Naive B cell (primary cell): ENCODE measurements around the gene ZNF41. TPM values are rescaled to one million over a fixed set of nuclear protein-coding genes. Genes with fewer than 3 reads are reported as not detected.
A peak's percentile ranks its signal among the peaks of the same experiment; 100 is the strongest.
"Not testable (repeated sequence)": the region's sequence is repeated elsewhere in the genome, so short reads cannot be mapped to it uniquely, and the experiment has no call there.

Source experiments
- ATAC-seq, 2 donors: fragments of 150-1000 bp; cut with Tn5 transposase; 2 replicates each; pipeline ENCODE4 v1.10.0; 2021; ENCODE audit warnings: low read depth in 2 of 2, mild to moderate bottlenecking in 2 of 2, moderate library complexity in 2 of 2
- DNase-seq: peaks from one replicate; pipeline ENCODE4 v3.0.0; 2022
- H3K27ac Mint-ChIP-seq, 6 donors: one replicate each; pipeline ENCODE4 v1.8.0; 2020 to 2022; ENCODE audit warnings: mild to moderate bottlenecking in 6 of 6, mixed read lengths in 6 of 6, moderate library complexity in 5 of 6, inconsistent platforms in 2 of 6
- H3K27me3 Mint-ChIP-seq, 3 donors: one replicate each; pipeline ENCODE4 v1.8.0; 2021 to 2022; ENCODE audit warnings: mixed read lengths in 3 of 3, mild to moderate bottlenecking in 1 of 3
- H3K36me3 Mint-ChIP-seq, 2 donors: one replicate each; pipeline ENCODE4 v1.8.0; 2020 to 2022; ENCODE audit warnings: mixed read lengths in 2 of 2, inconsistent platforms in 1 of 2, mild to moderate bottlenecking in 1 of 2
- H3K4me1 Mint-ChIP-seq, 3 donors: one replicate each; pipeline ENCODE4 v1.8.0; 2020 to 2022; ENCODE audit warnings: mixed read lengths in 3 of 3, inconsistent platforms in 1 of 3, mild to moderate bottlenecking in 1 of 3, moderate library complexity in 1 of 3
- H3K4me3 Mint-ChIP-seq, 8 donors: one replicate each; pipeline ENCODE4 v1.8.0; 2020 to 2022; ENCODE audit warnings: mild to moderate bottlenecking in 8 of 8, mixed read lengths in 8 of 8, moderate library complexity in 8 of 8, inconsistent platforms in 2 of 8
- H3K9me3 Mint-ChIP-seq, 7 donors: one replicate each; pipeline ENCODE4 v1.8.0; 2020 to 2022; ENCODE audit warnings: mixed read lengths in 7 of 7, mild to moderate bottlenecking in 5 of 7, inconsistent platforms in 2 of 7, moderate library complexity in 1 of 7
- polyA plus RNA-seq, 6 donors: library from polyadenylated mRNA; unstranded; fragments of 300-500 nt; fragmentation: Illumina TruSeq; gene quantifications; one replicate each; pipeline ENCODE4 v1.2.3, GENCODE V29; 2021; ENCODE audit warnings: low read depth in 6 of 6

The ZNF41 gene
- polyA plus RNA-seq, 6 donors from 2014 or later, result 4.5 to 12.2 (median 6.8) TPM

DNA sequence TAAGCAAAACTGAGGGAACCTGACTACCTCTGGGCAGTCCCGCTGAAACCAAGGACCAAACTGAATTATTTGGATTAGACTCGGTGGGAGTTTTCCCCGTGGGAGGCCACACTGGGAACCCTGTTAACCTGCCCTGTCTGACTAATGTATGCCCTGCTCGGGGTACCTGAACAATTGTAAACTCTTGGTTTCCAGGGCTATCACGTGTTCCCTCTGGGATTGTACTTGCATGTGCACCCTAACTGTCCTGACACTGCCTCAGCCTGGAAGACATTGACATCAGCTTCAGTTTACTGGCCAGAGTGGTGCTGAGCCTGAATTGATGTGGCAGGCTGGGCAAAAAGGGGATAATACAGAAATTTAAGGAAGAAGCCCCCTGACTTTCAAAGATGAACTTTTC lies 20.1 kb upstream of the ZNF41 start:
- no peaks in the 10 kb centered on the region for H3K36me3 Mint-ChIP-seq
- H3K27ac Mint-ChIP-seq, result peak overlapping the region in 3 of 6 donors; percentile 22 to 91 (median 47)
- peaks cover 0 to 23% (median 4%) of the 10 kb centered on the region in 3 donors for H3K4me1 Mint-ChIP-seq
- H3K4me3 Mint-ChIP-seq, result no peak overlapping the region
- DNase-seq, result no peak
- H3K9me3 Mint-ChIP-seq, result peaks cover 0 to 4% (median 0%) of the 10 kb centered on the region in 7 donors
- H3K27me3 Mint-ChIP-seq, result no peaks in the 10 kb centered on the region
- no peak for ATAC-seq

DNA sequence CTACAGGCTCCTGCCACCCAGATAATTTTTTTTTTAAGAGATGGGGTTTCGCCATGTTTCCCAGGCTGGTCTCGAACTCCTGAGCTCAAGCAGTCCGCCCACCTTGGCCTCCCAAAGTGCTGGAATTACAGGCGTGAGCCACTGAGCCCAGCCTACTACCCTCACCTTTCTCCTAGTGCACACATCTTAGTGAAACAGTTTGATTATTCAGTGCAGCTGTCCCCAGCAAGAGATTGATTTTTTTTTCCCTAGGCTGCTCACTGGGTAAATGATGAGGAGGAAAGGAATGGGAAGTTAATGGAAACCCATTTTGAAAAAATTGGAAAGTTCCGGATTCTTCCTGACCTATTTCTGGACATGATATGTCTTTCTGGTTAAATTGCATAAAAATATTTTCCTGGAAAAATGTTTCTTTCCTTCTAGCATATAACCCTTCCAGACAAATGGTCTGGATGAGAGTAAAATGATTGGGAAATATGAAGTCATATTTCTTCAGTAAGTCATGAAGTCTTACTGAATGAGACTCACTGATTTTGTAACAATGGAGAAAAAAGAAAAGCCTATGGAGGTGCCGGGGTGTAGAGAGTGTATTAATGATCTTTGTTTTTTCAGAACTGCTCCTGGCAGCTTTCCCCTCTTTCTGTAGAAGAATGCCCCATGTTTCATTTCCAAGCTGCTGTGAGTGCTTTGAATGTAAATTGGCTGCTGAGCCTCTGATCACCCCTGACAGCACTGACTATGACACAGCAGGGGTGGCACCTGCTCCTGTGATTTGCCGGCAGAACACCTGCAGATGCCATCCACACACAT lies 19.5 kb upstream of the ZNF41 start:
- H3K36me3 Mint-ChIP-seq, result no peaks in the 10 kb centered on the region
- peaks cover 0 to 29% (median 0%) of the 10 kb centered on the region in 3 donors for H3K4me1 Mint-ChIP-seq
- ATAC-seq, result no peak
- peaks cover 0 to 2% (median 0%) of the 10 kb centered on the region in 7 donors for H3K9me3 Mint-ChIP-seq
- H3K4me3 Mint-ChIP-seq, result peak overlapping the region in 4 of 8 donors; percentile 15 to 75 (median 35)
- DNase-seq, result no peak
- H3K27me3 Mint-ChIP-seq, result no peaks in the 10 kb centered on the region
- peak overlapping the region in 3 of 6 donors; percentile 47 to 91 (median 62) for H3K27ac Mint-ChIP-seq

DNA sequence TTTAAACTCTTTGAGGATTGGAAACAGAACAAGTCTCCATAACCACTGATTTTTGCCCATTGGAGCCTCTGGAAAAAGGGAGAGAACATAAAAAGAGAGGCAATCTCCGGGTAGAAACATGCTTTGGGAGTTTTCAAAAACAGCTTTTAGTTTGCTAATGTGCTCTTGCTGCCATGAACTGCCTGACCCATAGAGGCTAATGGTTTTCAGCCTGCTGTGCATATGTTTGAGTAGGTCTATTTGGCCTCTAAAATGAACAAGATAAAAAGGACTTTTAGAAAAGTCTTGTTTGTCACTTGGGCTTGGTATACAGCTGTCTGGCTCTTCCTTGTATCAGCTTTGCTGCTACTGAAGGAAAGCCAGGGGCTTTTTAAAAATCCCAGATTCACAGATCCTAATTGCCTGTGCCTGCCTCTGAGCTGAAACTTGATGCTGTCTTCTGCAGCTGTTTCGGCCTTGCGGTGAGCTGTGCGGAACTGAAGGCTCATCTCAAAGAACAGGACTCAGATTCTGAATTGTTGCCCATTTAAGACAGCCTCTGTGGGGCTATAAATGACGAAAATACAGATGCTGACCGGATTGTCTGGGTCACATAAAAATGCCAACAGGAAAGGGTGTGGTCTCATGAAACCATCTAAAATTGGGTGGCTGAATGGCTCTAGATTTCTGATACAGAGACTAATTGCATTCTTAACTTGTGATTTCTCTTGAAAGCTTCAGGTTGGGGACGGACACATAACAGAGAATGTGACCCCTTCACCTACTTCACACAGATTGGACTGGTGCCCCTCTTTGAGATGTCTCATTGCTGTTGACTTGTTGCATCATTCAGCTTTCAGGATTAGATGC lies 18.4 kb upstream of the ZNF41 start:
- ATAC-seq, result peak; percentile 25 to 41
- DNase-seq, result no peak
- H3K4me3 Mint-ChIP-seq, result peak overlapping the region in 5 of 8 donors; percentile 9 to 69 (median 32)
- no peaks in the 10 kb centered on the region for H3K36me3 Mint-ChIP-seq
- no peaks in the 10 kb centered on the region for H3K9me3 Mint-ChIP-seq
- no peak overlapping the region for H3K27ac Mint-ChIP-seq
- peaks cover 0 to 31% (median 0%) of the 10 kb centered on the region in 3 donors for H3K4me1 Mint-ChIP-seq
- H3K27me3 Mint-ChIP-seq, result no peaks in the 10 kb centered on the region

DNA sequence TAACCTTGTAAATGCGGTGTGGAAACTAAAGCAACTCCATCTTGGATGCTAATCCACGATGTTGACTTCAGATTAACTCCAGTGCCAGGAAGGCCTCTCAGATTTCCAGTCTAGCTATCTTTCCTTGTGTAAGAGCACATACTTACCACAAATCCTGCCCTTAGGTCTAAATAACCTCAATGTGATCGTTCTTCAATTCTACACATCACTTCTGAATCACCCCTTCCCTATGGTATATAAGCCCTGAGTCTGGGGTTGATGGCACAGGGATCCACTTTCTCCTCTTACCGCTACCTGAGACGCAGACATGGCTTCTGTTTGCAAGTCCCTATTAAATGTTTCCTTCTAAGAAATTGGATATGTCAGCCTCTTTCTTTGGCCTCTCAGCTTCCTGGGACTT lies 17.5 kb upstream of the ZNF41 start:
- no peaks in the 10 kb centered on the region for H3K36me3 Mint-ChIP-seq
- peak overlapping the region in 1 of 6 donors; percentile 49 for H3K27ac Mint-ChIP-seq
- no peak for DNase-seq
- H3K4me1 Mint-ChIP-seq, result peaks cover 0 to 27% (median 0%) of the 10 kb centered on the region in 3 donors
- no peaks in the 10 kb centered on the region for H3K27me3 Mint-ChIP-seq
- no peak overlapping the region for H3K4me3 Mint-ChIP-seq
- ATAC-seq, result no peak
- no peaks in the 10 kb centered on the region for H3K9me3 Mint-ChIP-seq

DNA sequence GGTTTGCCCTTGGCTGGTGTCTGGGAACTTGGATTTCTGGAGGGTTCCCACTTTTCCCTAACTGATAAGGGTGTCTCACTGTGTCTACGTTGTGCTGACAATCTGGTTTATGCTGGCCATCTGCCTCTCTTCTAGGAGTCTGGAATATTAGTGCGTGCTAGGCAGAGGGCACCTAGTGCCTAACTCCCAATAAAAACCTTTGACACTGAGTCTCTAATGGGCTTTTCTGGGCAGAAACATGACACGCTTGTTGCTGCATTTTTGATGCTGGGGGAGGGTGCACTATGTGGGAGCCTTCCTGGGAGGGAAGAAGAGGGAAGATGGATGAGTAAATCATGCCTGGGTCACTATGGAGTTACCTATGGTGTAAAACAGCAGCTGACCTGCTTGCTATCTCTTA lies 16.3 kb upstream of the ZNF41 start:
- Mint-ChIP-seq H3K9me3 (peaks cover 0 to 3% (median 0%) of the 10 kb centered on the region in 7 donors), H3K4me3 (no peak overlapping the region), H3K4me1 (peaks cover 0 to 27% (median 0%) of the 10 kb centered on the region in 3 donors), H3K27me3 (no peaks in the 10 kb centered on the region), H3K36me3 (no peaks in the 10 kb centered on the region), H3K27ac (peak overlapping the region in 1 of 6 donors; percentile 47)
- ATAC-seq (no peak), DNase-seq (no peak)

DNA sequence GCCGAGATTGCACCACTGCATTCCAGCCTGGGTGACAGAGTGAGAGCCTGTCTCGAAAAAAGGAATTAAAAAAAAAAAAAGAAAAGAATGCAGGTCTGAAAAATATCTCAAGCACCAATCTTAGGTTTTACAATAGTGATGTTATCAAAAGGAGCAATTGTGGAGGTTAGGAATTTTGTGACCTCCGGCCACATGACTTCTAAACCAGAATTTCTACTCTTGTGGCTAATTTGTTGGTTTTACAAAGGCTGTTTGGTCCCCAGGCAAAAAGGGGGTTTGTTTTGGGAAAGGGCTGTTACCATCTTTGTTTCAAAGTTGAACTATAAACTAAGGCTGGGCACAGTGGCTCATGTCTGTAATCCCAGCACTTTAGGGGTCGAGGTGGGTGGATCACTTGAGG lies 15.4 kb upstream of the ZNF41 start:
- Mint-ChIP-seq H3K27ac (no peak overlapping the region), H3K4me3 (no peak overlapping the region), H3K9me3 (peaks cover 0 to 5% (median 0%) of the 10 kb centered on the region in 7 donors), H3K4me1 (peaks cover 0 to 27% (median 0%) of the 10 kb centered on the region in 3 donors), H3K27me3 (no peaks in the 10 kb centered on the region), H3K36me3 (no peaks in the 10 kb centered on the region)
- no peak for DNase-seq
- ATAC-seq, result no peak

DNA sequence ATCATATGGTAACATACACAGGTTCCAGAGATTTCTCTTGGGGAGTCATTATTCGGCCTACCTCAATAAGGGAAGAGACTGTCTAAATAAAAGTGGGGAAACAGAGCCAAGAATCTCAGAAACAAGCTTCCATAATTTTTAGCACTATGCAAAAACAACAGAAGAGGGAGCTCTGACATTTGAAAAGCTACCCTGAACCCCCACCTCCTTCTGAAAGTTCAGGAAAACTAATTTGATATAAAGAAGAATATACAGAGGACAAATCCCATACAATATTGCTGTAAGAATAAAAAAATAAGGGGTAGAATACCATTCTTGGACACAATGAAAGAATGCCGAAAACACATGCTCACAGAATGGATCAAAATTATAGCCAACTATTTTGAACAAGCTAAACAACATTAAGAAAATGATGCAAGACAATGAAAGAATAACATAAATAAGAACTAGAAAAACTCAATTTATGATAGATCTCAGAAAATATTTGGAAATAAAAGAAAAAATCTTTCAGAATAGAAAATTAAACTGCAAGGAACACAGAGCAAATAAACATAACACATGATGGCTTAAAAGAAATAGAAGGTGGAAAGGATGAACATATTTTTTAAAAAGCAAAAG lies 14.4 kb upstream of the ZNF41 start:
- H3K27ac Mint-ChIP-seq, result no peak overlapping the region
- H3K4me1 Mint-ChIP-seq, result peaks cover 0 to 34% (median 0%) of the 10 kb centered on the region in 3 donors
- H3K9me3 Mint-ChIP-seq, result peaks cover 0 to 10% (median 0%) of the 10 kb centered on the region in 7 donors
- ATAC-seq (no peak), DNase-seq (no peak)
- H3K27me3 Mint-ChIP-seq, result no peaks in the 10 kb centered on the region
- H3K4me3 Mint-ChIP-seq, result no peak overlapping the region
- no peaks in the 10 kb centered on the region for H3K36me3 Mint-ChIP-seq

DNA sequence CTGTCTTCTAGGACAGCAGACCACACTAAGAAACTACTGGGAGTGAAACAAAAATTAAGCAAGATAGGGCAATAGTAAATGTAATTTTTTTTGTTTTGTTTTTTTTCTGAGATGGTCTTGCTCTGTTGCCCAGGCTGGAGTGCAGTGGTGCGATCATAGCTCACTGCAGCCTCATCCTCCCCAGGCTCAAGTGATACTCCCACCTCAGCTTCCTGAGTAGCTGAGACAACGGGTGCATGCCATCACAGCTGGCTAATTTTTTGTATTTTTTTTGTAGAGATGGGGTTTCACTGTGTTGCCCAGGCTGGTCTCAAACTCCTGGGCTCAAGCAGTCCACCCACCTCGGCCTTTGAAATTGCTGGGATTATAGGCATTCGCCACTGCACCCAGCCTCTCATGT lies 9.1 kb upstream of the ZNF41 start:
- peak overlapping the region in 3 of 8 donors; percentile 5 to 43 (median 29) for H3K4me3 Mint-ChIP-seq
- DNase-seq, H3K36me3 Mint-ChIP-seq, H3K27me3 Mint-ChIP-seq, H3K9me3 Mint-ChIP-seq: not testable (repeated sequence)
- H3K27ac Mint-ChIP-seq, result peak overlapping the region in 1 of 6 donors; percentile 77
- H3K4me1 Mint-ChIP-seq, result peaks cover 4 to 26% (median 9%) of the 10 kb centered on the region in 3 donors
- ATAC-seq, result peak; percentile 43 to 53

DNA sequence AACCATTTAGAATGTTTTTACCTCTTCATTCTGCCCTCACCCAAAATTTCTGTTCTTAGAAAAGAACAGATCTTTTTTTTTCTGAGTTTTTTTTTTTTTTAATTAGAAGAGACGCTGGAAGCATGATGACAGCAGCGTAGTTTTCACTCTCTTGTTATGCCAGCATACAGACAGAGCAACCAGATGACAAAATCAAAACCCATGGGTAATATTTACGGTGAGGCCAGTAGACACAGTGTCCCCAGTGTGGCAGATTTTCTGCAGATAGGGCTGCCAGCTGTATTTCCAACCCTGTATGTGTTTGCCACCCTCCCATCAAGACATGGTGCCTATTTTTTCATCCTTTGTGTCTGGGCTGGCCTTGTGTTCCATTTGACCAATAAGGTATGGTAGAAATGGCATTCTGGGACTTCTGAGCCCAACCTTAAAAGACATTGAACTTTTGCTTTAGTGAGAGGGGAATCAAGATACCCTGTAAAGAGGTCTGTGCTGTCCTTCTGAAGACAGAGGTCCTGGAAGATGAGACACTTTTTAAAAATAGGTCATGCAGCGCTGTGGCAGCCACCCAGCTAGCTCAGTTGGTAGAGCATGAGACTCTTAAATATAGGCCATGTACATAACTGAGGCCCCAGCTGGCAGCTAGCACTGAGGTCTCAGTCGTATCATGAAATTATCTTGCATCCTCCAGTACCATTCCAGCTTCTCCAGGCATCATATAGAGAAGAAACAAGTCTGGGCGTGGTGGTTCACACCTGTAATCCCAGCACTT lies 6.7 kb upstream of the ZNF41 start:
- Mint-ChIP-seq H3K4me3 (no peak overlapping the region), H3K27me3 (no peaks in the 10 kb centered on the region), H3K4me1 (peaks cover 9 to 31% (median 16%) of the 10 kb centered on the region in 3 donors), H3K27ac (peak overlapping the region in 2 of 6 donors; percentile 40 to 42), H3K9me3 (peaks cover 0 to 10% (median under 1%) of the 10 kb centered on the region in 7 donors), H3K36me3 (no peaks in the 10 kb centered on the region)
- no peak for DNase-seq
- ATAC-seq, result no peak

DNA sequence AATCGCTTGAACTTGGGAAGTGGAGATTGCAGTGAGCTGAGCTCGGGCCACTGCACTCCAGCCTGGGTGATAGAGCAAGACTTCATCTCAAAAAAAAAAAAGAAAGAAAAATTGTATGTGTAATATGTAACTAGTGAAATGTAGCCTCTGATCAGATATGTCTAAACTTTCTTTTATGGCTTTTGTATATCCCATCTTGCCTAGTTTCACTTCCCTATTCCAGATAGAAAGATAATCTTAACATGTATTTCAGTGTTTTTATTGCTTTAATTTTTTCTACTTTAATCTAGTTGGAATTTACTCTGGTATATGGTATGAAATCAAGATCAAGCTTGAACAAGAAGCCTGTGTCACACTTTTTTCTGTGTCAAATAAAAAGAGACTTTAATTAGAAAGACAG lies 1.9 kb upstream of the ZNF41 start:
- peak overlapping the region in 5 of 8 donors; percentile 62 to 96 (median 86) for H3K4me3 Mint-ChIP-seq
- H3K9me3 Mint-ChIP-seq, result peaks cover 0 to 3% (median 0%) of the 10 kb centered on the region in 7 donors
- ATAC-seq, result no peak
- H3K27me3 Mint-ChIP-seq, result no peaks in the 10 kb centered on the region
- H3K27ac Mint-ChIP-seq, result peak overlapping the region in 3 of 6 donors; percentile 18 to 92 (median 24)
- H3K4me1 Mint-ChIP-seq, result peaks cover 20 to 40% (median 27%) of the 10 kb centered on the region in 3 donors
- no peaks in the 10 kb centered on the region for H3K36me3 Mint-ChIP-seq
- peak; percentile 29 for DNase-seq

DNA sequence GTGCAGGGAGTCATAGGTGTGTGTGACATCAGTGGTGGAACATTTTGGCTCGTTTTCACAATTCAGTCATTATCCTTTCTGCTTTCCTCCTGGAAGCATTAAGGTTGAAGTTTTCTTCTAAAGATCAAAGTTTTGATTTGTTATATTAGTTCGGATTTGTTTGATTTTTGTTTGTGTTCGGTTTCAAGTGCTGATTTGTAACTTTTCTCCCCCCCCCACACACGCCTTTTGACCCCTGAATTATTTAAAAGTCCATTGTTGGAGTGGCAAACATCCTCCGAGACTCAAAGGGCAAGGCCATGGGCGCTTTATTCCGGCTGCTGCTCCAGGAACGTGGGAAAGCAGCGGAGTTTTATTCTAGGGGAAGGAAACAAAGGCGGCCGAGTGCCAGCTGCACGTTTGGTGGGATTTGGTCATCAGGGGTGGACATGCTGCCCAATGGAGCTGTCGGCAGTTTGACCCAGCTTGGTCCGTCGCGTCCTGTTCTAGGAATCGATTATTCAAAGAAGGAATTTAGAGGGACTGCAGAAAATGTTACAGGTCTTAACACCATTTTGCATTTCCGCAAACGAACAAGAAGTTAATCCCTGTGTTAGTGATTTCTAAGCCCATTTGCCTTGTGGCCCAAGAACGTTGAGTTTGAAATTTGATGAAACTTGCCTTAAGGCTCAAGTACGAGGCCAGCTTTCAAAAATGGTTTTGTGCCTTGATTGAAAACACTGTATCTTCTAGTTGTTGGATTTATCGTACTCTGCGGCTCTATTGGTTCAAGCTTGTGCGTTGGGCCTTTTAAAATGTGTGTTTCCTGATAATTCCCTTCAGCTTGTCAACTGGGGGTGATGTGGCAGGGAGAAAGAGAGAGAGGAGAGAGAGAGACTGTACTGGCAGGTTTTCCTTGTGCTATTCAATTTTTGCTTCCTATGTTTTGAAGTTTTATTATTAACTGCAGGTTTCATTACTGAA lies 565 bp upstream of the ZNF41 start:
- ATAC-seq, result no peak
- Mint-ChIP-seq H3K27ac (peak overlapping the region; percentile 71 to 98 (median 95)), H3K4me1 (peaks cover 20 to 38% (median 27%) of the 10 kb centered on the region in 3 donors), H3K9me3 (peaks cover 0 to 3% (median 0%) of the 10 kb centered on the region in 7 donors), H3K4me3 (peak overlapping the region; percentile 77 to 96 (median 88)), H3K36me3 (no peaks in the 10 kb centered on the region), H3K27me3 (no peaks in the 10 kb centered on the region)
- DNase-seq, result no peak
